Keratinocyte (primary cell): ENCODE data around the gene RASSF9. TPM values are rescaled to one million over a fixed set of nuclear protein-coding genes. Genes with fewer than 3 reads are reported as not detected.

Experiments used
- DNase-seq: peaks from one replicate; pipeline ENCODE4 v3.0.0-alpha.2; 2011; ENCODE audit warnings: low read depth, missing footprints, low spot score
- FAIRE-seq: peaks from 2 replicates; lab custom pipeline; 2011; peaks lifted over from hg19 to GRCh38; lab: Jason Lieb, UNC
- H2AFZ ChIP-seq: 2 replicates; pipeline ENCODE4 v1.6.0; 2012; ENCODE audit warnings: low read length, control low read depth, inconsistent platforms; ENCODE audit not compliant: control insufficient read depth
- H3K27ac ChIP-seq: 2 replicates; pipeline ENCODE4 v1.5.1; 2011; ENCODE audit warnings: low read length; ENCODE audit not compliant: control insufficient read depth, insufficient read depth
- H3K27me3 ChIP-seq: 3 replicates; pipeline ENCODE4 v1.6.0; 2011; ENCODE audit warnings: low read length; ENCODE audit not compliant: control insufficient read depth, insufficient read depth; ENCODE audit errors: extremely low read depth
- H3K36me3 ChIP-seq, 2 experiments: 2 replicates in 1 of 2; 3 replicates in 1 of 2; pipeline ENCODE4 v1.5.1; 2011; ENCODE audit warnings: low read length in 2 of 2, mild to moderate bottlenecking in 1 of 2; ENCODE audit not compliant: control insufficient read depth in 2 of 2, insufficient read depth in 2 of 2; ENCODE audit errors: extremely low read depth in 1 of 2
- H3K4me1 ChIP-seq: 3 replicates; pipeline ENCODE4 v1.5.1; 2011; ENCODE audit warnings: low read length; ENCODE audit not compliant: control insufficient read depth, insufficient read depth; ENCODE audit errors: extremely low read depth
- H3K4me2 ChIP-seq: 3 replicates; pipeline ENCODE4 v1.6.0; 2011; ENCODE audit warnings: low read depth, low read length; ENCODE audit not compliant: control insufficient read depth, insufficient read depth; ENCODE audit errors: extremely low read depth
- H3K4me3 ChIP-seq, 3 experiments: fragments of 200-600 bp in 1 of 3; sonication (generic) in 1 of 3; 2 replicates in 2 of 3; 3 replicates in 1 of 3; pipeline ENCODE4 v1.5.1; 2011 to 2016; ENCODE audit warnings: low read length in 3 of 3, mild to moderate bottlenecking in 3 of 3, control low read depth in 2 of 3, inconsistent platforms in 1 of 3, low read depth in 1 of 3, mixed read lengths in 1 of 3, mixed run types in 1 of 3, moderate library complexity in 1 of 3; ENCODE audit not compliant: control insufficient read depth in 2 of 3, insufficient read depth in 2 of 3; ENCODE audit errors: extremely low read depth in 1 of 3
- H3K79me2 ChIP-seq: 2 replicates; pipeline ENCODE4 v1.6.0; 2012; ENCODE audit warnings: low read length; ENCODE audit not compliant: control insufficient read depth, insufficient read depth
- H3K9ac ChIP-seq: 3 replicates; pipeline ENCODE4 v1.6.0; 2011; ENCODE audit warnings: low read length; ENCODE audit not compliant: control insufficient read depth, insufficient read depth; ENCODE audit errors: extremely low read depth
- H3K9me1 ChIP-seq: 3 replicates; pipeline ENCODE4 v1.6.0; 2011; ENCODE audit warnings: low read length; ENCODE audit not compliant: control insufficient read depth, insufficient read depth; ENCODE audit errors: extremely low read depth
- H3K9me3 ChIP-seq: 2 replicates; pipeline ENCODE4 v1.5.1; 2012; ENCODE audit warnings: low read depth, low read length; ENCODE audit not compliant: control insufficient read depth
- H4K20me1 ChIP-seq: 3 replicates; pipeline ENCODE4 v1.6.0; 2011; ENCODE audit warnings: low read length; ENCODE audit not compliant: control insufficient read depth, insufficient read depth; ENCODE audit errors: extremely low read depth
- CTCF ChIP-seq, 3 experiments: IDR thresholded peaks in 1 of 3; conservative IDR thresholded peaks in 1 of 3; optimal IDR thresholded peaks in 1 of 3; 2 replicates in 2 of 3; 3 replicates in 1 of 3; pipeline versions ENCODE3 to v1.5.1; 2011; ENCODE audit warnings: low read length in 3 of 3, mild to moderate bottlenecking in 3 of 3, moderate library complexity in 2 of 3, control low read depth in 1 of 3, inconsistent platforms in 1 of 3; ENCODE audit not compliant: insufficient read depth in 2 of 3; ENCODE audit errors: extremely low read depth in 1 of 3
- EZH2 ChIP-seq: IDR thresholded peaks from one replicate; pipeline ENCODE4 v1.6.1; 2012; ENCODE audit warnings: inconsistent platforms, mild to moderate bottlenecking, low read length, moderate library complexity
- dilution Hi-C: fragments of 300-500 bp; cut with MboI; formaldehyde crosslinking; loops from one replicate; pipeline ENCODE4 v1.7.0; 2020; ENCODE audit warnings: low sequenced_read_pairs; ENCODE audit not compliant: extremely low pct_ligation_motif_present
- polyA plus RNA-seq, 5 experiments: library from polyadenylated mRNA; depleted of rRNA in 3 of 5; stranded (reverse) in 3 of 5; stranded (forward) in 1 of 5; unstranded in 1 of 5; fragments of >200 nt; gene quantifications; 1 replicate in 1 of 5; 2 replicates in 3 of 5; 3 replicates in 1 of 5; pipeline versions ENCODE4 v1.2.1 to v1.2.3, GENCODE V29; 2011 to 2012; ENCODE audit warnings: missing spikeins in 2 of 5, low read depth in 1 of 5, low replicate concordance in 1 of 5

Gene RASSF9
- polyA plus RNA-seq, 1 donor (not counting 4 experiments of a cell fraction or from before 2014, with no cell fraction given) = 4.2 TPM

- dilution Hi-C loops = no loop called here
- no peak for TF ChIP-seq EZH2
- no peak for TF ChIP-seq CTCF (optimal IDR thresholded peaks at IDR 0.05 in 1 of 3, IDR thresholded peaks at IDR 0.05 in 1 of 3, conservative IDR thresholded peaks at IDR 0.05 in 1 of 3; ENCODE audit: extremely low read depth in 1 of 3, insufficient read depth in 2 of 3, low read length in 3 of 3)
- DNase-seq (no peak), FAIRE-seq (no peak)
- Histone ChIP-seq H3K36me3 (no peaks in the 10 kb centered on the region), H3K9me3 (no peaks in the 10 kb centered on the region), H2AFZ (no peak overlapping the region), H3K4me2 (no peak overlapping the region), H3K79me2 (no peaks in the 10 kb centered on the region), H3K27ac (no peak overlapping the region), H3K27me3 (no peaks in the 10 kb centered on the region), H3K4me3 (no peak overlapping the region), H3K4me1 (no peaks in the 10 kb centered on the region), H3K9ac (no peak overlapping the region), H3K9me1 (no peaks in the 10 kb centered on the region), H4K20me1 (no peaks in the 10 kb centered on the region)
These were observed 70.7 kb downstream of the RASSF9 start for GRCh38 chr12:85765453-85765869.

- no peak overlapping the region for H3K9ac ChIP-seq
- dilution Hi-C loops = no loop called here
- H3K9me1 ChIP-seq = no peaks in the 10 kb centered on the region
- H3K4me2 ChIP-seq = no peak overlapping the region
- H3K4me3 ChIP-seq = no peak overlapping the region
- TF ChIP-seq CTCF (optimal IDR thresholded peaks at IDR 0.05 in 1 of 3, IDR thresholded peaks at IDR 0.05 in 1 of 3, conservative IDR thresholded peaks at IDR 0.05 in 1 of 3; ENCODE audit: extremely low read depth in 1 of 3, insufficient read depth in 2 of 3, low read length in 3 of 3) (no peak), EZH2 (no peak)
- H3K27me3 ChIP-seq = no peaks in the 10 kb centered on the region
- peaks cover 13% of the 10 kb centered on the region for H3K4me1 ChIP-seq
- FAIRE-seq (no peak), DNase-seq (no peak)
- no peaks in the 10 kb centered on the region for H3K9me3 ChIP-seq
- H3K36me3 ChIP-seq = no peaks in the 10 kb centered on the region
- no peaks in the 10 kb centered on the region for H3K79me2 ChIP-seq
- no peaks in the 10 kb centered on the region for H4K20me1 ChIP-seq
- H2AFZ ChIP-seq = no peak overlapping the region
- no peak overlapping the region for H3K27ac ChIP-seq
These were observed 76.6 kb downstream of the RASSF9 start for GRCh38 chr12:85759623-85760022.
